Esophagus squamous epithelium (tissue), 4 donors: ENCODE data around the gene ATP5F1B.

Source experiments
- CTCF ChIP-seq, 6 experiments: fragments of 450-650 bp in 4 of 6; fragments of 200-600 bp in 2 of 6; sonication (generic) in 2 of 6; IDR thresholded peaks; one replicate each; pipeline ENCODE4 v1.5.1; 2016 to 2019; ENCODE audit warnings: antibody characterized with exemption in 6 of 6, mild to moderate bottlenecking in 4 of 6, moderate library complexity in 4 of 6
- POLR2A ChIP-seq, 4 donors: fragments of 450-650 bp; IDR thresholded peaks; one replicate each; pipeline ENCODE4 v1.6.1; 2017; ENCODE audit warnings: antibody characterized with exemption in 4 of 4, mild to moderate bottlenecking in 4 of 4, moderate library complexity in 3 of 4

DNA sequence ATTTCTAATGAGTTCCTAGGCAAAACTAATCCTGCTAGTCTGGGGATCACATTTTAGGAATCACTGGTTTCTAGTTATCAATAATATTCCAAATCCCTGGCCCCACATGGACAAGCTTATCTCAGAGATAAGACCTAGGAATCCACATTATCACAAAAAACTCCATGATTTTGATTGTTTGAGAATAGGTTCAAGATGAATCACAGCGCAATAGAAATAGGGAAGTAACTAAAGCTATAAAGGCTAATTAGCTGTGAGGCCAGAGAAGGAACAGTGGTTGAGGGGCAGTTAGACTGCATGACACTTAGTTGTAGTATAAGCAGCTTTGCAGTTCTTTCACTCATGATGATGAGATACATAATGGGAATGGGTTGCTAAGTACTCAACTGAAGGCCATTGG lies 13.1 kb upstream of the ATP5F1B start:
- TF ChIP-seq CTCF (IDR thresholded peaks at IDR 0.05) (no peak), POLR2A (IDR thresholded peaks at IDR 0.05) (no peak)
